ENCODE results near the gene SPHKAP.
"Not testable (repeated sequence)": the region's sequence is repeated elsewhere in the genome, so short reads cannot be mapped to it uniquely, and the experiment has no call there.

The SPHKAP gene, protein sequence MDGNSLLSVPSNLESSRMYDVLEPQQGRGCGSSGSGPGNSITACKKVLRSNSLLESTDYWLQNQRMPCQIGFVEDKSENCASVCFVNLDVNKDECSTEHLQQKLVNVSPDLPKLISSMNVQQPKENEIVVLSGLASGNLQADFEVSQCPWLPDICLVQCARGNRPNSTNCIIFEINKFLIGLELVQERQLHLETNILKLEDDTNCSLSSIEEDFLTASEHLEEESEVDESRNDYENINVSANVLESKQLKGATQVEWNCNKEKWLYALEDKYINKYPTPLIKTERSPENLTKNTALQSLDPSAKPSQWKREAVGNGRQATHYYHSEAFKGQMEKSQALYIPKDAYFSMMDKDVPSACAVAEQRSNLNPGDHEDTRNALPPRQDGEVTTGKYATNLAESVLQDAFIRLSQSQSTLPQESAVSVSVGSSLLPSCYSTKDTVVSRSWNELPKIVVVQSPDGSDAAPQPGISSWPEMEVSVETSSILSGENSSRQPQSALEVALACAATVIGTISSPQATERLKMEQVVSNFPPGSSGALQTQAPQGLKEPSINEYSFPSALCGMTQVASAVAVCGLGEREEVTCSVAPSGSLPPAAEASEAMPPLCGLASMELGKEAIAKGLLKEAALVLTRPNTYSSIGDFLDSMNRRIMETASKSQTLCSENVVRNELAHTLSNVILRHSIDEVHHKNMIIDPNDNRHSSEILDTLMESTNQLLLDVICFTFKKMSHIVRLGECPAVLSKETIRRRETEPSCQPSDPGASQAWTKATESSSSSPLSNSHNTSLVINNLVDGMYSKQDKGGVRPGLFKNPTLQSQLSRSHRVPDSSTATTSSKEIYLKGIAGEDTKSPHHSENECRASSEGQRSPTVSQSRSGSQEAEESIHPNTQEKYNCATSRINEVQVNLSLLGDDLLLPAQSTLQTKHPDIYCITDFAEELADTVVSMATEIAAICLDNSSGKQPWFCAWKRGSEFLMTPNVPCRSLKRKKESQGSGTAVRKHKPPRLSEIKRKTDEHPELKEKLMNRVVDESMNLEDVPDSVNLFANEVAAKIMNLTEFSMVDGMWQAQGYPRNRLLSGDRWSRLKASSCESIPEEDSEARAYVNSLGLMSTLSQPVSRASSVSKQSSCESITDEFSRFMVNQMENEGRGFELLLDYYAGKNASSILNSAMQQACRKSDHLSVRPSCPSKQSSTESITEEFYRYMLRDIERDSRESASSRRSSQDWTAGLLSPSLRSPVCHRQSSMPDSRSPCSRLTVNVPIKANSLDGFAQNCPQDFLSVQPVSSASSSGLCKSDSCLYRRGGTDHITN (N-terminal part only)

DNA sequence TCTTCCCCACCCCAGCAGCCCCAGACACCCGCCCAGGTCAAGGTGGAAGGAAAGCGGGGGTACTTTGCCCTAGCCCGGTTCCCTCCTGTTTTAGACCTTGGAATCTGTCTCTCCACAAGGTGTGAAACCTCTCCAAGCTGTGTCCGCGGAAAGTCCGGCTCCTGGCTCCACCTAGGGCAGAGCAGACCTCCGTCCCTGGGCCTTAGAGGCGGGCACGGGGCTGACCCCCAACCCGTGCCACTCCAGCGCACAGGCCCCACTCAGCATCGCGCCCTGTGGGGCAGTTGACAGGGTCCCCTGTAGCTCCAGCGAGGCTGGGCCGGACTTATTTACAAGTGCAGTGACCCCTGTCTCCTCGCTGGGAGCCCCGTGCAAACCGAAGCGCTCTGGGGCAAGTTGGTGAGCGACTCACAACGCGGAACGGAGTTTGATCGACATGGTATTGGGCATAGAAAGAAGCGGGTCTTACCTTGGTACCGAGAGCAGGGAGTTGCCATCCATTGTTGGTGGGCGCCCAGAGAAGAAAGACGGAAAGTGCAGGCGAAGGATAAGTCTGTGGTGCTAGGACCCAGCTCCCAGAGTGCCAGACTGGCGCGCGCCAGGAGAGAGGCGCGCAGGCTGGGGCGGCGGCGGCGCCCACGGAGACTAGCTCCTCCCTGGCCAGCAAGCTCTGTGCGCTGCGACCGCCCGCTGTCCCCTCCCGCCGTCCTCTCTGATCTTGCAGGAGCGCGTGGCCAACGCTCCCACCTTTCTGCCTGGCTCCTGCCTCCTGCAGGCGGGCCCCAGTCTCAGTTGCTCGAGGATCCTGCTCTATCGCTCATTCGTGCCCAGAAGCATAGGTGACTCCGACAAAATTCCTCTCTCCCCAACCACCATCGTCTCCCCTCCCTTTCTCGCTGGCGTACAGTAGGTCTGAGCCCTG, at the start of gene SPHKAP:
Gene SPHKAP (minus strand): TSS at position 590 of the 922 bp plus-strand sequence. CDS start 89 bp downstream, at position 501.
- no peak for DNase-seq (ENCODE audit: low read depth)

DNA sequence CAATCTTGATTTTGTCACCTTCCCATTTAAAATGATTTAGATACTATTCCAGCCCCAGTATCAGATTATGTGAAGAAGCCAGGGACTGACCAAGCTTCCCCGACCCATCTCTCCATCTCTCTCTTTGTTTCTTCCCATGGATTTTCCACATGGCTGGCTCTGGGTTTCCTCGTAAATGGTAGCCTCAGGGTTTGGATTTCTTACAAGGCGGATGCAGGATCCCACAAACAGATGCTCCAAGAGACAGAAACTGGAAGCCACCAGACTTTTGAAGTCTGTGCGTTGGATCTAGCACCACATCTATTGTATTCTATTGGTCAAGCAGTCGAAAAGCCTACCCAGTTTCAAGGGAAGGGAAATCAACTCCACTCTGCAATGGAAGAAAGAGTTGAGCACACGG, 46.0 kb upstream of the SPHKAP start:
- no peak for DNase-seq (ENCODE audit: low read depth)

DNA sequence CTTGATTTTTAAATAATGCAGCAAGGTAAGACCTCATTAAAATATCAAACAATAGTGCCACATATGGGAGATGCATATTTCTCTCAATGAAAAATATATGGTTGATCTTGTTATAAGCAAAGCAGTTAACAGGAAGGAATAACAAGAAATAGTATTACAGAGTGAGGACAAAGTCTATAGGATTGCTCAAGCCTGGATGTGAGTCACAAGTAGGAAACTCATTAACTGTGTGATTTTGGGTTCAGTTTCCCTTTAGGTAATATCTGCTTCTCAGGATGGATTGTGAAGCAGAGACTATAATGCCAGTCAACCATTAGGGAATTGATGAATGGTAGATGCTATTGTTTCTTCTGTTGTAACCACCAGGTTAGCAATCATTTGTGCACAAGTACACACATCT, 42.9 kb upstream of the SPHKAP start:
- no peak for DNase-seq (ENCODE audit: low read depth)

DNA sequence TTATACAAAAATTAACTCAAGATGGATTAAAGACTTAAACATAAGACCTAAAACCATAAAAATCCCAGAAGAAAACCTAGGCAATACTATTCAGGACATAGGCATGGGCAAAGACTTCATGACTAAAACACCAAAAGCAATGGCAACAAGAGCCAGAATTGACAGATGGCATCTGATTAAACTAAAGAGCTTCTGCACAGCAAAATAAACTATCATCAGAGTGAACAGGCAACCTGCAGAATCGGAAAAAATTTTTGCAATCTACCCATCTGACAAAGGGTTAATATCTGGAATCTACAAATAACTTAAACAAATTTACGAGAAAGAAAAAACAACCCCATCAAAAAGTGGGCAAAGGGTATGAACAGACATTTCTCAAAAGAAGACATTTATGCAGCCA, 37.1 kb upstream of the SPHKAP start:
- not testable (repeated sequence) for DNase-seq (ENCODE audit: low read depth)

DNA sequence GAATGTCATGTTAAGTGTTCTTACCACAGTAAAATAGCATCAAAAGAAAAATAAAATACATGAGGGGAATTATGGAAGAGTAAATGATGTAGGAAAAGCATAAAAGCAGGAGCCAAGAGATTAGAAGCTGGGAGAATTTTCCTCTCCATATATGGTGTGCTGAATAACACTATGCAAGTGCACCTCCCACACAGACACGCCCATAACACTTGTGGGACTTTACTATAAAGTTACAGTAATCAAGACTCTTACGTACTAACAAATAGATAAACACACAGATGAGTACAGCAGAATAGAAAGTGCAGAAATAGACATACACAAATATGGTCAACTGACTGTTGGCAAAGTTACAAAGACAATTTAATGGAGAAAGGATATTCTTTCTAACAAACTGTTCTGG, 16.0 kb upstream of the SPHKAP start:
- DNase-seq (ENCODE audit: low read depth), result no peak

DNA sequence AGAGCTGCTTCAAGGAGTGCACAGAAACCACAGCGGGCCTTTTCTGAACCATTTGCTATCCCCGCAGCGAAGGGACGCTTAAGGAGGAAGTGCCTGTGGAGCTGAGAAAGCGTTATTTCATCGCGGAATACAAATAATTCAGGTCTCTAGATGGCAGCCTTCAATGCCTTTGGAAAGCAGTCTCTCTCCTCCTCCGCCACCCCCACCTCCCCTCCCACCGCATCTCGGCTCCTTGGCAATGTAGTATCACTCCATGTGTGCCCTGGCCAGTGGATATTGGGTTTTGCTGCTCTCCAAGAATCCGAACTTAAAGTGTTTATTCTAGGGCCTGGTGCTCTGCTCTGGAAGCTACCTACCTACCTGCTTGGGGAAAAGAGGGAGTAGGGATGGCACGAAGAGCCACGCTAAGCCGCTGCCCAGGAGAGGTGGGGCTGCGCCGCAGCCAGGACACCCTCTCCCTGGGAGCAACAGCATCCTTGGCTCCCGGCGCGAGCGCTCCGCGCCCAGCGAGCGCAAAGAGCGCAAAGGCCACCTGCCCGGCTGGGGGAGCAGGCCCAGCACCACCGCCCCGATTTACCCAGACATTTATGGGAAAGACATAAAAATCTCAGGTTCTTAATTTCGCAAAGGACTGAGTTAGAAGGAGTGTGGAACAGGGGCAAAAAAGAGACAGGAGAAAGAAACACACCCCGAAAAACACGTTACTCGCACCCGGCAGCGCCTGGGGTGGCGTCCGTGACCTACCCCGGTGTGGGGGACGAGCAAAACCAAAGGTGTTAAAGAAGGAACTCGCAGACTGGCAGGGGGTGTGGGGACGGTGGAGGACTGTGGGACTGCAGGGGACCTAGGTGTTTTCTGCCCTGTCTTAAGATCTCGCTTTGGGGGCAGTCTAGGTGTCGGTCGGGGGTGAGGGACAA, 1.0 kb downstream of the SPHKAP start:
- no peak for DNase-seq (ENCODE audit: low read depth)

DNA sequence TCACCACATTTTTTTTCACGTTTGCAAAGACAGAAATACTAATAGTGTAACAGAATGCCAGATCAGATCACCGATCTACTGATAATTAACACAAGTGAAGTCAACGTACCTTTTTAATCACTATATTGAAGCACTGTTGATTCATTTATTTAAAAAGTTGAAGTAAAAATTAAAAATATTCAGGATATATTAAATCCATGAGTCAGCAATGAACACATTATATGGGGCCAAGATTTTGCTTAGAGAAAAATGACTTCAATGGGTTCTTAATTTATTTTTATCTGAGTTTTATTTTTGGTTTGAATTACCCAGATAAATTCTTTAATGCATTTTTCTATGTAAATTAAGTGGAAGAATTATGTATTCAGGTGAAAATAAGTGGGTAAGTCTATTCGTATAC, 14.2 kb downstream of the SPHKAP start:
- no peak for DNase-seq (ENCODE audit: low read depth)

DNA sequence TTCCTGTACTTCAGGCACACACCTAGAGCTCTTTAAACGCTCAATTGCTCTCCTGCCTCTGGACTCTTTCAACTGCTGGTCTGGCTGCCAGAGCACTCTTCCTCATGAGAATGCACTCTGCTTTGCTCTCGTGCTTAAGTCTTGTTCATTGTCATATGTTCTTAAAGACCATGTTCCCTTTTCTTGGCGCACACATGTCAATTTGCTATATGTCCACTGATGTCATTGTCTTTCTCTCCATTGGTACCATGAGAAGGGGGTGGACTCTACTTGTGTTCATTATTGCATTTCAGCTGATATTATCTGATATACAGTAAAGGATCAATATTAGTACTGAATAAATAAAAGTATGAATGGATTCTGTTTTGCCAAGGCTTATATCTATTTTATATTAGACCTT, 16.8 kb downstream of the SPHKAP start:
- DNase-seq (ENCODE audit: low read depth), result no peak

DNA sequence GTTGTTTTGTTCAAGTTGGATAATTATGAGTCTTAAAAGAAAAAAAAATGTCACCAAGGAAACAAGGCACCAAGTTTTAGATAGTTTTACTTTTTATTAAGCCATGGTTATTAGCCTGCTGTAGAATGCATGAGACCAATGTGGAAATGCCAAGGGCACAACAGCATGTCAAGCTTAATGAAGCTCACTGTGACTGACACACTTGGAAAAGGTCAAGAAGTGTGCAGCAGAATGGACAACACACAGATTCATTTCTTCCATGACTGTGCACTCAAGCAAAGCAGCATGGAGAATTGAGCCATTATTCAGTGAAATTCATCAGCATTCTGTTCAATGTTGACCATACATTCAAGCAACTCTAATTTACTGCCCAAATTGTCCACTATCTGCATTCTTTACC, 23.6 kb downstream of the SPHKAP start:
- no peak for DNase-seq (ENCODE audit: low read depth)

DNA sequence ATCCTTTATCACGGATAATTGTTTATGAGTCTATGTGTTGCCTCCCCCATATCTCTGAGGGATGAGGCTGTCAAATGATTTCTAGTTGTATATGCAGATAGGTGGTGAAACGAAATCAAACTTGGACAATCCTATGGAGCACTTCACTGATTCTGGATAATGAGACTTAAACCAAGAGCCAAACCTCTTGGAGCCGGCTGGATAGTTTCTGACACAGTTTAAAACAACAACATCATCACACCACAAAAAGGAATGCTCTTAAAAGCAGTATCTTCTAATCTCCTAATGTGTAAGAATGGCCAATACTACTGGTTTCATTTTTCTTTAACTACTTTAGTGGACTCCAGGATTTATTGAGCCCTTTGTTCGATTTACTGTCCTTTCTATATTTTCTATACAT, 36.5 kb downstream of the SPHKAP start:
- no peak for DNase-seq (ENCODE audit: low read depth)

DNA sequence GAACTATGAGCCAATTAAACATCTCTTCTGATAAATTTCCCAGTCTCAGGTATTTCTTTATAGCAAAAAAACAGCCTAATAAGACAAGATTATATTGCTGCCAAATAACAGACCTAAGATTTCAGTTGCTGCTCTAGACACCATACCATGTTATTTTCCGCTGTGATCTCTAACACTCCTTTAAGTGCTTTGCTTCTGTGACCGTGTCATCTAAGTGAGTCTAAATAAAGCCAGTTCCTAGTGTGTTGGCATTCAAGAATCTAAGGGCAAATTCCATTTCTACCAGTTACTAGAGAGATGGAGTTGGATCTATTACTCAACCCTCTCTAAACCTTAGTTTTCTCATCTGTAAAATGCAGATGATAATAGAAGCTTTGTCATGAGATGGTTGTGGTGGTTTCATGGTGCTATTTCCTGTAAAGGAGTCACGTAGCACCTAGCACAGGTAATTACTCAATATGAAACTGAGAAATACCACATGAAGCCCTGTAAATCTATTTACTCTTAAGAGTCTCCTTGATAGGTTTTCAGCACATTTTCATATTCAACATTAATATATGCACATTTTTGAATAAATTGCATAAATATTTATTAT, 40.5 kb downstream of the SPHKAP start:
- DNase-seq (ENCODE audit: low read depth), result no peak

DNA sequence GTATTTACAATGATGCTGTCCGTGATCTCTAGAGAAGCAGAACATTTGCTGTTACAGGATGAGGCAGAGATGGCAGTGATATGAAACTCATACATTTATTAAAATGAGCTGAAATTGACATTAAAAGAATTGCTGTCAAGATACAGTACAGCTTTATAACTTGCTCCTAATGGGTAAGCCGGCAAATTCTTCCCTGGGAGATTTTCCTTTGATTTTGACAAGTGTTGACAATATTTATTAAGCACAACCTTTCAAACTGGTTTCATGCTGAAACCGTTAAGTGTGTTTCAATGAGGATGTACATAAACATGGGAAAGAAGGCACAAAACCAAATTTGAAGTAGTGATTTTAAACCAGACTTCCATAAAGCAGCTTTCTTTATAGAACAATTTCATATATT, 45.5 kb downstream of the SPHKAP start:
- no peak for DNase-seq (ENCODE audit: low read depth)

DNA sequence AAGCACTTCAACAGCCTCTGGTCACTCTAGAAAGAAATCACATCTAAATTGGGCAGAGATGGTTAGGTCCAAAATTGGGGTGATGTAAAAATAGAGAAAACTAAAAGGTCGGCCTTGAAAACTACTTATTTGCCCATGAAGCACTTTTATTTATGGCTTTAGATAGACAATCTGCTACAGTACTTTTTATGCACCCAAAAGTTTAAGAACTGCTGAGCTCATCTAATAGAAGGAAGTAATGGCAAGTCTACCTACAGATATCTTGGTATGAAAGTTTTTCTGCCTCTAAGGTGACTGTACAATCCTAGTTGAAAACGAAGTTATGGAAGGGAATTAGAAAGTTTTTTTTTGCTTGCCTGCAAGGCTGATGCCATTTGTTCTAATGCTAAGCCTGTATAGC, 46.2 kb downstream of the SPHKAP start:
- DNase-seq (ENCODE audit: low read depth), result no peak

DNA sequence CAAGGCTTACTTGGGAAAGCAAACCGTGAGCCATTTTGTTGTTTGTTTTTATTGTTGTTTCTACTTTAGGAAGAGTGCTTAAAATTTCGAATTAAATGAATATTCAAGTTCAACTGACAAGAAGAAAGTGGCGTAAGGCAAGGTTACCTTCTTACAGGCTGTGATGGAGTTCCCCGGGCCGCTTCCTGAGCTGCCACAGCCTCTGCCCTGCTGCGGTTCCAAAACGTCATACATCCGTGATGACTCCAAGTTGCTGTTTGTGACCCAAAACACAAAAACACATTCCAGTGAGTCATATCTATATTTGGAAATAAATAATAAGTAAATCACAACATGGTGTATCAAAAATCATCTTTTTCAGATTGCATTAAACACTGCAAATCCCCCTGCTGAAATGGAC, 49.7 kb downstream of the SPHKAP start:
- no peak for DNase-seq (ENCODE audit: low read depth)

DNA sequence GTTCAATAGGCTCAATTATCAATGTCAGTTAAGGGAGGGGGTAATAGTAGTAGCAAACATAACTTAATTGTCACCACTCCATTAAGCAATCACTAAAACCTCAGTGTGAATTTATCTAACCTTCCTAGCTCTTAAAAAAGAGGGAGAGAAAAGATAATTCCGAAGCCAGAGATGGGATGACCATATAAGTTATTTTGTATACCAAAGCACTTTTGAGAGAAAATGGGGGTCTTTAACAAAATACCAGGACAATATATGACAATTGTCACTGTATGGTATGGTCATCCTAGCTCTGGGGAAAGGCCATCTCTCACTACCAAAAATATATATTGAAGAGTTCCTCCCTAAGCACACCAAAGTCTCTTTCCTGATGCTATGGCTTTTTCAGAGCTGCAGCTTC, 55.1 kb downstream of the SPHKAP start:
- DNase-seq (ENCODE audit: low read depth), result no peak

DNA sequence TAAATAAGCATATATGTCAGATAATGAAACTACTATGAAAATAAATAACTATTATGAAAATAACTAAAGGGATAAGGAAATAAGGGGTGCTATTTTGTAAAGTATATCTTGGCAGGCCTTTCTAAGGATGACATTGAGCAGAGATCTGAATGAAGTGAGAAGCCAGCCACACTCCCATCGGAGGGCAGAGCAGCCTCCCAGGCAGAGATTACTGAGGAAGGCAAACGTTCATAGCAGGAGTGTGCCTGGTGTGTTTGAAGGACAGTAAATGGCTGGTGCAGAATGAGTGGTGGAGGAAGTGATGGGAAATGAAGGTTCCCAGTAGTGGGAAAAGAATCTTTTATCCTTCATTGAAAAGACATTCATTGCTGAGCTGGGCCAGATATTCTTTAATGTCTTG, 62.5 kb downstream of the SPHKAP start:
- no peak for DNase-seq (ENCODE audit: low read depth)

DNA sequence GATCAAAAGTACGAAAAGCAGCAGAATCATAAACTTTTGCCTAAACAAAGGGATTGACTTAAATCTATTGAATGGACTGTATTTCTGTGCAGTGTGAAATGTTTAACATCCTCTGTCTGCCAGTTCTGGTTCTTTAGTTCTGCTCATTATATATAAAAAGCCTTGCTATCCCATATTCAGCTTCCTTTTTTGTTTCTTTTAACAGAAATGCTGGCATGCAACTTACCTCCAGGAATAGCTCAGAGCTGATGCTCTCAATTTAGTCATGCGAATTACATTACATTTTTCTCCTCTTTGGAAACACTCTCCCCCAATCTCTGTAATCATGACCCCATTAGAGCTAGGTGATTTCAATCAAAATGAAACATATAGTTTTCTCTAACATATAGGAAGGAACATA, 73.6 kb downstream of the SPHKAP start:
- no peak for DNase-seq (ENCODE audit: low read depth)

DNA sequence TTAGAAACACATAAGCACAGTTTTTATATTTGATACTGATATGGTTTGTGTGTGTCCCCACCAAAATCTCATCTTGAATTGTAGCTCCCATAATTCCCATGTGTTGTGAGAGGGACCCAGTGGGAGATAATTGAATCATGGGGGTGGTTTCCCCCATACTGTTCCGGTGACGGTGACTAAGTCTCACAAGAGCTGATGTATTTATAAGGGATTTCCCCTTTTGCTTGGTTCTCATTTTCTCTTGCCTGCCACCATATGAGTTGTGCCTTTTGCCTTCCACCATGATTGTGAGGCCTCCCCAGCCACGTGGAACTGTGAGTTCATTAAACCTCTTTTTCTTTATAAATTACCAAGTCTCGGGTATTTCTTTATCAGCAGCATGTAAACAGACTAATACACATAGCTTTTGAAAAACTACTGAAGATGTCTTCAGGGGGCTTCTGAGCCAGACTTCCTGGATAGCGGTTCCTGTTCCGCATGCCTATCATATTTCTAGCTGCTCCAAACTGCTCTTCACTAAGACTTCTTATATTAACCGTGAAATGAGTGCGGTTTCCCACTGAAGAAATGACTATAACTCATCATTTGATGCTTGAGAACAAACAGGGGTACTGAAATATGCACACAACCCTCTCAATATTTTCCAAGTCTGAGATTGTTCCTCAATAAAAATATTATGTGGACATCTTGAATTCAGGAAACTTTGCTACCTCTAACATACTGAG, 75.8 kb downstream of the SPHKAP start:
- DNase-seq (ENCODE audit: low read depth), result no peak

DNA sequence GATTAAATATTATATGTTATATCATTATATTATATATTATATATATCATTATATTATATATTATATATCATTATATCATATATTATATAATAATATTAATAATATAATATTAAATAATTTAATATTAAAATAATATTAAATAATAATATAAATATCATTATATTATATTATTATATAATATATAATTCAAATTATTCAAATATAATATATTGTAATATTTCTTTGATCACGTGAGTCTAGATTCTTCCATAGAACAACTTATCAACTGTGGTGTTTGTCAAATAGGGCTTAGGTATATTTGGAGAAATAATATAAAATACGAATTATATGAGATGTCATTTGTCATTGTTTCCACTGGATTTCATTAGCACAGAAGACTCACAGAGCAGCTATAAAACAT, 77.3 kb downstream of the SPHKAP start:
- no peak for DNase-seq (ENCODE audit: low read depth)

Data from stimulated activated CD8-positive, alpha-beta memory T cell treated with anti-CD3 and anti-CD28 coated beads, Interleukin-12 subunit alpha, Interleukin-12 subunit beta, amount 100 ng/mL, for 1 hour (primary cell).